Measurements from ENCODE around the gene PRDM12.

The PRDM12 gene

DNA sequence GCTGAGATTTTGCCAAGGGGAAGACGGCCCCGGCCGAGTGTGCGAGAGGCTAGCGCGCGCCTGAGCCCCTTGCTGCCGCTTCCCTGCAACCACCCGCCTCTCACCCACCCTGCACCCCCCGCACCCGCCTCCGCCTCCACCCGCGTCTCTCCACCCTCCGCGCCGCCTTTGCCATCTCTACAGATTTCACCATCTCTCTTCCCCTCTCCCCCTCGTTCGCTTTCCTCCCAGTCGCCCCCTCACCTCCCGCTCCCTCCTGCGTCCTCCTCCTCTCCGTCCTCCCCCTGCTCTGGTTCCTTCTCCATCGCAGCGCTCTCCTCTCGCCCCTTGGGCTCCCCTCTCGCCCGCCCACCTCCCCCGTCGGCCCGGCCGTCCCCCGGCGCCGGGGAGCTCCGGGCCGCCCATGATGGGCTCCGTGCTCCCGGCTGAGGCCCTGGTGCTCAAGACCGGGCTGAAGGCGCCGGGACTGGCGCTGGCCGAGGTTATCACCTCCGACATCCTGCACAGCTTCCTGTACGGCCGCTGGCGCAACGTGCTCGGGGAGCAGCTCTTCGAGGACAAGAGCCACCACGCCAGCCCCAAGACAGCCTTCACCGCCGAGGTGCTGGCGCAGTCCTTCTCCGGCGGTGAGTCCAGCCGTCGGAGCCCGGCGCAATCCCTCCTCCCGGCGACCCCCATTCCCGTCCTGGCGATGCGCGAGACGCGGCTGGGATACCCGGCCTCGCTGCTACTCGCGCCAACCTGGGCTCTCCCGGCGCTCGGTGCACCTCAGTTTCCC, at the start of gene PRDM12:
PRDM12 (plus strand) TSS at position 344 of the 778 bp plus-strand sequence; CDS start at position 404, 60 bp downstream.
- no peak for DNase-seq

DNA sequence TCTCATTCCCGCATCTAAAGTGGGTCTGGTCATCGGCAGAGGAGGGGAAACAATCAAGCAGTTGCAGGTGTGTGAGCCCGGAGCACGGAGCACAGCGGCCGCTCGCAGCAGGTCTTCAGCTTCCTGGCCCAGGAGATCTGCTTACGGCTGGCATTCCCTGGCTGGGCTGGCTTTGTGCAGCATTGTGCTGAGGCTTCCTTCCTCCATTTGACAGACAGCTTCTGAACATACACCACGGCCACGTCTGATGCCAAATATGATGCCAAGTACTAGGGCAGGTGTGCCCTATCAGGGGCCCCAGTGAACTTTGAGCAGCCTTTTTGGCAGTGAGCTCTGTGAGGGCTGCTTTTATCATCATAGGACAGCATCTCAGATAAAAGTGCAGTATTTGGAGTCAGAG, 47.9 kb upstream of the PRDM12 start:
- DNase-seq, result no peak

DNA sequence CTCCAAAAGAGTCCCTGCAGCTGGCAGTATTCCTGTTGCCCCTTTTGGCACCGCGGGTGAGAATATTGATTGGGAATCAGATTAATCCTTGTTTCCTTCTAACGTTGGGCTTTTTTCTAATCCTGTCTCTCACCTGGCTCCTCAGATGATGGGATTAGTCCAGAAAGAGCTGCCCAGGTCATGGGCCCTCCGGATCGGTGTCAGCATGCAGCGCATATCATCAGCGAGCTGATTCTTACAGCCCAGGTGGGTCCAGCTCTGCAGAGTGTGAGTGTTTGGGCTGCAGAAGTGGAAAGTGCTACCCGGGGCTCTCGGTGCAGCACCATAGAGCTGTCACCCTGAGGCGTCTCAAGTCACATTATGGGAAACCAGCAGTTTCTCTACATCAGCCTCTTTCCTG, 40.9 kb upstream of the PRDM12 start:
- no peak for DNase-seq

DNA sequence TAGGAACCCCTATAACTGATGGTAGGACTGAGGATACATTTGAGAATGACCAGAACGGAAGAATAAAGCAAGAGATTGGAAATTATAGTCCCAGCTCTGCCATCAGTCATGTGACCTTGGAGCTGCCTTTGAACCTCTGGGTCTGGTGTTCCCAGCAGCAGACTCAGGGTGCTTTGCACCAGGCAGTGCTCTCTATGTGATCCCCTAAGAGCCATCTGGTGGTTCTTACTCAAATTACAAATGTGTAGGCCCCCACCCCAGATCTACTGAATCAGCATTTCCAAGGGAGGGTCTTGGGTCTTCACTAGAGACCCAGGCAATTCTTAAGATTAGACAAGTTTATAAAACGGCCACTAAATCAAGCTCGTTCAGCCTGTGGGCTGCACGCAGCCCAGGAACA, 40.2 kb upstream of the PRDM12 start:
- no peak for DNase-seq

DNA sequence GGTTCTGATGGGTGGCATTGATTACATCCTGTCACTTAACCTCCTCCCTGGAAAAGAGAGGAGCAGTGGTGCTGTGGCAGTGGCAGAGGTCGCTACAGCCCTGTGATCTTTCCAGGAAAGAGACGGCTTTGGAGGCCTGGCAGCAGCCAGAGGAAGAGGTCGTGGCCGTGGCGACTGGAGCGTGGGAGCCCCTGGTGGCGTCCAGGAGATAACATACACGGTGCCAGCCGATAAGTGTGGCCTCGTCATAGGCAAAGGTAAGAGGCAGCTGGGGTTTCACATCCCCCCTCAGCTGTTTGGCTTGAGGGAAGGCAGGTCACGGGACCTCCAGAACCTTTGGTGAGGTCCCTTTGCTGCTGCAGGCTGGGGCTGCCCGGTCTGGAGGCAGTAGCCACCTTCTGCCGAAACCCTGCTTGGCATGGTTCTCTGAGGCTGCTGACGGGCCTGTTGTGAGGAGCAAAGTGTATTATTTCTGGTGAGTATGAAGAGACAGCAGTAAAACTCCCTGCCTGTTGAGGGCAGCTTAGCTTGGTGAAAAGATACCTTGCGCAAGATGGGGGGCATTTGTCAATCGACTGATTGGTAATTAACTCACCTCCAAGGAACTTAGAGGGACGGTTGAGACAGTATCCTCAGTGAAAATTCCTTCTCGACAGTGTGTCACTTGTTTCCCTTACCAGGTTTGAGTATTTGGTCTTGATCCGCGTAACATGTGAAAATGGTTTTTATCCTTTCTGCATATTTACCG, 38.0 kb upstream of the PRDM12 start:
- no peak for DNase-seq

DNA sequence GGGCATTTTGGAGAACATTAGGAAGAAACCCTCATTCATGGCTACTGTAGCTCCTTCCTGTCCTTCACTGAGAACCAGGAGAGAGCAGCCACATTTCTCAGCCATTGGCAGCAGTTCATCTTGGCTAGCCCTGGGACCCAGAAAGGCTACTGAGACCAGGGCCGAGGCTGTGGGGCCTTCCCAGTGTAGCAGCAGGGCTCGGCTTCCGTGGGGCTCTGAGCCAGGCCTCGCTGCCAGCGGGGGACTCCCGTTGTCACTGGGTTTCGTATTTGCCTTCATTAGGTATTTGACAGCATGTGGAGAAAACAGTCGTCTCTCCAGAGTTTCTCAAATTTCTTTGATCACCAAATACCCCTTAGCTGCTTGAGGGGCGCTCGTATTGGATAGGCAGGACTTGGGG, 37.3 kb upstream of the PRDM12 start:
- no peak for DNase-seq

DNA sequence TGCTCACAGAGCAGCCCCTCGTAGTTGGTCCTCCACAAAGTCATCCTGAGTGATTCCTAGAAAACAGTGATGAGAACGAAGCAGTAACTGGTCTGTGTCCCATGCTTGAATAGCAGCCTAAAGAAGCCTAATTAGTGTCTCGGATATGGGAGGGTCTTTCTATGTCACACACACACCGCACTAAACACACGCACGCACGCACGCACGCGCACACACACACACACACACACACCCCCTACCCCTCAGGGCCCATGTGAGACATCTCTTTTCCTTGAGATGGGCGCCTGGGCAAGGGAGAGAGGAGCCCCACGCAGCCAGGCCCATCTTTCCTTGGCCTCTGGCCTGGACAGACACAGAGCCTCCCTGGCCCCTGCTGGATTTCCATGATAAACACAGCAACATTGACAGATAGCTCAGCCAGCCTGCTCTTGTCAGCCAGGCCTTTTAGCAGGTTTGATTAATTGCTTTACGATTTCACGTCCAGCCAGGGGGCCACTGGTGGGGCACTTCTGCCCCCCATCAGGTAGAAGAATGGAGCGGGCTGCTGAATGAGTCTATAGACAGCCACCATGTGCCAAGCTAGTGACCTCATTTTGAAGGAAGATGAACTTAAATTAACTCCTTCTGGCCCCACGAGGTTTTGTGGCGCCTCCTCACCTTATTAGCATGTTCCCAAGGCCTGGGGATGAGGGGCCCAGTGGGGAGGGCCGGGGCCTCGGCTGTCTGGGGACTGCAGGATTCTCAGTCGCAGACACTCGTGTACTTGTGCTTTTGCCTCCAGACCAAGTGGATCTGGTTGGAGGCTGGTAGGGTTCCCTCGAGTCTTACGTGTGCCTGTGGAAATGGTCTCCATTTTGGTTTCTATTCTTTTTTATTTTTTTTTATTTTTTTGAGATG, 36.2 kb upstream of the PRDM12 start:
- no peak for DNase-seq

DNA sequence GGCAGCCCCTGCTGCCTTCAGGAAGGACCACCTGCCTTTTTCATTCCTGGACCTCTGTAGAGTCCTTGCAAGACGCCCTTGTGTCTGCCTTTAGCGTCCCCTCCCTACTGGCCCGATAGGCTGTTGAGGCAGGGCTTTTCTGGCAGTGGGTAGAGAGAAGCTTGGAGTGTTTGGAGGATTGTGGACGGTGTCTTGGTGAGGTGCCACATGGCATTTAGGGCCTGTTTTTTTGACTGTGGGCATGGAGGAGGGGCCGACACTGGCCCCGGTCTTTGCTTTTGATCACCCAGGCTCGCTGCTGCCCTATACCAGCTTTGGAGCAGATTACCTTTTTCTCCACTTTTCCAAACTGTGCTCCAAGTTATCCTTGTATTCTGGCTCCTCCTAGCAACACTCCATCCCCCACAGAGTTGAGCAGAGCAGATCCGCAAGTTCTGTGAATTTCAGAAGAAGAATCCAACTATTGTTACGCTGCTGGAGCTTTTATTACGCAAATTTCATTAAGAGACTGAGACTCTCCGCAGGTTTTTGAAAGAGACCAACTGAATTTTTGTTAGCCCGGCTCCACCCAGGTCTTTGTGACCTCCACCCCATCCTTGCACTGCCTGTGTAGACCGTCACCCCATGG, 34.8 kb upstream of the PRDM12 start:
- DNase-seq, result no peak

DNA sequence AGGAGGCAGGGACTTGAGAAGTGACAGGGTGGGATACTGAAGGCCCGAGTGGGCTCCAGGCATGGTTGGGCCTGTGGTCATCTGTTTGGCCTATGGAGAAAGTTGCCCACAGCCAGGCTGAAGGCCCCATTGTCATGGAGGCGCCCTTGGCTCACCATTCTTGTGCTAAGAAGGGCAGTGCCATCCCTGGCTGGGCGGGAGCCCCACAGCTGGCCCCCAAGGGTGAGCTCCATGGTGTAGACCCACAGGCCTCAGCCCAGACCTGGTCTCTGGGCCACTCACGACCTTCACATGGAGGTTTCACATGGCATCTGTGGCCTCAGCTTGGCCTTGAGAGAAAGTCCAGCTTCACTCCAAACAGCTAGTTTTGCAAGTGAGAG, 34.3 kb upstream of the PRDM12 start:
- DNase-seq, result no peak

DNA sequence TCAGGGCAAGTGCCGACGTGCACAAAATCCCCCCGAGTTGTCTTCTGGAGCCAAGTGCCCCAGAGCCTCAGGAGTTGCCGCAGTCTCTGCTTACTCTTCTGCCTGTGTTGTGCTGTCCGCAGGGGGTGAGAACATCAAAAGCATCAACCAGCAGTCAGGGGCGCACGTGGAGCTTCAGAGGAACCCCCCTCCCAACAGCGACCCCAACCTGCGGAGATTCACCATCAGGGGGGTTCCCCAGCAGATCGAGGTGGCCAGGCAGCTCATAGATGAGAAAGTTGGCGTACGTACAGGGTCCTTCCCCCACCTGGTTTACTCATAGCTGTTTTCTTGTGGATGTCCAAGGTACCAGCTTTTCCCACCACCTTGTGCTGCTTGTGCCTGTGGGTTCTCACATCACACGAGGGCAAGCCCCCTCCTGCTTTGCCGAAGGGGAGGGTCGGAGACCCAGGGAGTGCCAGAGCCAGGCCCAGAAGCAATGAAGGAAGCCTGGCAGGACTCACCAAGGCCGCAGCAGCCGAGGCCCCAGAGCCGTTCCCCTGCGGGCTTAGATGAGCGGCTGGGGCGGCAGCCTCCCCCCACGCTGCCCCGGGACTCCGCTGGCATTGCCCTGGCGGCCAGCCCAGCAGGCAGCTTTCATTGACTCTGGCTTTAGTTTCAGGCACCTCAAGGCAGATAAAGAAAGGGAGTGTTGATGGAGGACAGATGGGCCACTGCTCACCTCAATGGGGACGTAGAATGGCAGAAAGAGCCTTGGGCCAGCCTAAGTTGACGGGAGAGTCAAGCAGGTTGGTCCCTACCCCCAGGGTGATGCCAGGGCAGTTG, 33.7 kb upstream of the PRDM12 start:
- DNase-seq, result no peak

DNA sequence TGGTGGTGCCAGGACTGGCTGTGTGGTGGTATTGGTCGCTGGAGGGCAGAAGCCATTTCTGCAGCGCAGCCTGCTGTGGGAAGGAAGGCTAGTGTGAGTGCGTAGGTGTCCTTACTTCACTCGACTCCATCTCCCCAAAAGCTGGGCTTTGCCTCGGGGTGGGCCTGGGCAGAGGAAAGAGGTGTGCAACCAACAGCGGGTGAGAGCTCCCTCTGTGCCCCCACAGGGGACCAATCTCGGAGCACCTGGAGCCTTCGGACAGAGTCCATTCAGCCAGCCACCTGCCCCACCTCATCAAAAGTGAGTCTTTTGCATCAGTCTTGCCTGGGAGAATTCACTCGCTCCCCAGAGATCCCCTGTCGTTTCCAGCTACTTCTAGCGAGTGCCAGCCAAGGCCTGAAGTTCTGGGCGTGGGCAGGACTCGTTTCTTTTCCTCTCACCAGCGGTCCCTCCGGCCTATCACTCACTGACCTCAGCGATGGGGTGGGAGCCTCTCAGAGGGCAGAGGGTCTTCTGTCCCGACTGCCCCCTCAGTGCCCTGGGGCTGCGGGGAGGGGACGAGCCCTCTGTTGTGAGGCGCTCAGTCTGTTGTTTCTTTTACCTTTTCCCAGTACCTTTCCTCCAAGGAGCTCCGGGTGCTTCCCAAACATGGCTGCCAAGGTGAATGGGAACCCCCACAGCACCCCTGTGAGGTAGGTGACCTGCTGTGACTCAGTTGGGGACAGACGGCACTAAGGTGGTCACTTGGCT, 32.9 kb upstream of the PRDM12 start:
- DNase-seq, result no peak

DNA sequence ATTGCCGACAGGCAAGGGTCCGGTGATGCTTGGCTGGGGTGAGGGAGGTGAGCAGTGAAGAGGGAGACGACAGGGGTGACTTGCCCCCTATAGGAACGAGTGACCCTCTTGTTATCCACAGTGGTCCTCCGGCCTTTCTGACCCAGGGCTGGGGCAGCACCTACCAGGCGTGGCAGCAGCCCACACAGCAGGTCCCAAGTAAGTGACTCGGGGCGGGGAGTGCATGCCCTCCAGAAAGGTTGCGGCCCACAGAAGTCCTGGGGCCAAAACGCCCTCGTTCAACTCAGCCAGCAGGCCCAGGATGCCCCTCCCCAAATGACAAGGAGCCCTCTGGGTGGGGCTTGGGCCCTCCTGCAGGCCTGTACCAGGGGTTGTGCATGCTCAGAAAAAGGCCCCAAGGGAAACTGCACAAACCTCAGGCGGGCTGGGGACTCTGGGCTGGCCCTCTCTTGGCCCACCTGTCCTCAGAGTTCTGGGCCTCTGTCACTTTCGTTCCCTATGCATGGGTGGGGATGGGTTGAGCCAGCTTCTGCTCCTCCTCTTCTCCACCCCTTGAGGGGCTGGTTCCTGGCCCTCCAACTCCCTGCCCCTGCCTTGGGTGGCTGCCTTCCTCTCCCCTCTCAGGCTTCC, 32.2 kb upstream of the PRDM12 start:
- no peak for DNase-seq

DNA sequence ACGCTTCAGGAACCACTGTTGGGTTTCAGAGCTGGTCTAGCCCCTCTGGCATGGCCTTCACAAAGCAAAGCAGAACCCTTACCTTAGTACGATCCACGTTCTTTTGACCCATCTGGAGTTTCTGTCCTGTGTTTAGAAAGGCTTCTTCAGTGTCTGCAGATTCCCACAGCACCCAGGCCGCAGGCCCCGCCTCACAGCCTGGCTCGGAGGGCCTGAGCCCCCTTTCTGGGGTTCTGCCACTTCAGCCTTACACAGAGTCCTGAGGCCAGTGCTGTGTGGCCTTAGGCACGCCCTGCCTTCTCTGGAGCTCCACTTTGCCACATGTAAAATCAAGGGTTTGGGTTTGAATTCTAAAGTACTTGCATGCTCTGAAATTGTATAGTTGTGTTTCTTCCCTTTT, 31.6 kb upstream of the PRDM12 start:
- DNase-seq, result no peak

DNA sequence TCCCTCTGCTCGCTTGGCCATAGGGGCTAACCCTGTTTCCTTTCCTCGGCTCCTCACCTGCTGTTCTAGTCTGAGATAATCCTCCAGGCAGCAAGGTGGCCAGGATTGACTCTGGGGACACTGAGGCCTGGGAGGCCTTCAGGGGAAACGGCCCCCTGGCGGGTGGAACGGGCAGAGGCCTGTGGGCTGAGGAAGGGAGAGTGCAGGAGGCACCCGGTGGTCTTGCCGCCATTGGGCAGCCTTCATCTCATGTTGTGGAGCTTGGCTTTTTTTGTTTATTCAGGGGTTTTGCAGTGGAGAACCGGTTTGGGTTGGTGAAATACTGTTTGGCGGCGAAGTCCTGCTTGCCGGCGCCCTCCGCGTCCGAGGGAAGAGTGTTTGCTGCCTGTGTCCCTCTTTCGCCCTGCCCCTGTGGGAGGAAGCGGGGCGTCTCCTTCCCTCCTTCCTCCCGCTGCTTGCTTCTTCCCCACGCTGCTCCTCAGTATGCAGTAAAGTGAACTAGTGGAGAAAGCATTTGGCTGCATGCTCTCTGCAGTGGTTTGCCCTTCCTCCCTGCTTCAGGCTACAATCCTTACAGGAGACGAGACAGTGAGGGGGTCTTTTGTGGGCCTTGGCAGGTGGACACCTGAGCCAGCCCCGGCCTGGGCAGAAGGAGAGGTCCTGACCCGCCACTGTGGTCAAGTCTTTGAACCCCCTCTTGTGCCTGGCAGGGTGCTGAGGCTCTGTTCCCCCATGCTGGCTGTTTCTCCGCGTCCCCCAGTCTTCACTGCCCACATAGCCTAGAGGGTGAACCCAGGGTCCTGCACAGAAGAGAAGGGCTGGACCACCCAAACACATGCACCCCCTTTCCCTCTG, 30.8 kb upstream of the PRDM12 start:
- DNase-seq, result no peak

DNA sequence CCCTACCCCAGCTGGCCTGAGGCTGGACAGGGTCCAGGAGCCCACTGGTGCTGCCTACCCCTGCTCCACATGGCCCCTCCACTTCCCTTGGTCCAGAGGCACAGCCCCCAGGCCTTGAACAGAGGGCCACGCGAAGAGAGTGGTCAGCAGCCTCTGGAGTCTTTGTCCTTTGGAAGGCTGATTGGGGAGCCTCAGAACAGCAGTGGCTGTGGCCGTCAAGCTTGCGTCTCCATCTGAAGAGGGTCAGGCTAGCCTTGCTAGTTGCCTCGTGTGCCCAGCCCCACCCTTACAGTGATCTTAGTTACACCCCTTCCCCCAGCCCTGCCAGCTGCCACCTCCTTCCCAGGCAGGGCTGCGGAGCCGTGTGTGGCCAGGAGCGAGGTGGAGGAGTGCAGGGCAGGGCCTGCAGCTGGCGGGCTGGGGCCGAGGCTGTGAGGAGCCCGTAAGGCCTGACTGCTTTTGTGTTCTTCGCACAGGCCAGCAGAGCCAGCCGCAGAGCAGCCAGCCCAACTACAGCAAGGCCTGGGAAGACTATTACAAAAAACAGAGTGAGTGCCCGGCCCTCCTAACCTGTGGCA, 30.1 kb upstream of the PRDM12 start:
- DNase-seq, result no peak

DNA sequence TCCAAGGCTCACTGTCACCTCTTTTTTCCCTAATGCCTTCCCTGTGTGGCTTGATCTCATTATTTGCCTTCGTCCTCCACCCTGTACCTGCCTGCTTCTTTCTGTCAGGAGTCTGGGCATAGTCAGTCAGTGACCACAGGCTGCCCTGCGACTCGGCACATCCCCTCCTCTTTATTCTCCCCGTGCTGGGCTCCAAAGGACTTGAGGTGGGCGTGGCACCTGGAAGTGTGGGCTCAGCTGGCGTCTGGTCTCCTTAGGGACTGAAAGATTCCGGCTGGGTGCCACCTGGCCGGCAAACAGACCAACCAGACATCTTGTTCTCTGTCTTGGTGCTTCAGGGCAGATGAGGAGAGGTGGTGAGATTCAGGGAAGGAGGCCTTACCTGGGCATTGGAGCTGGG, 29.6 kb upstream of the PRDM12 start:
- no peak for DNase-seq

DNA sequence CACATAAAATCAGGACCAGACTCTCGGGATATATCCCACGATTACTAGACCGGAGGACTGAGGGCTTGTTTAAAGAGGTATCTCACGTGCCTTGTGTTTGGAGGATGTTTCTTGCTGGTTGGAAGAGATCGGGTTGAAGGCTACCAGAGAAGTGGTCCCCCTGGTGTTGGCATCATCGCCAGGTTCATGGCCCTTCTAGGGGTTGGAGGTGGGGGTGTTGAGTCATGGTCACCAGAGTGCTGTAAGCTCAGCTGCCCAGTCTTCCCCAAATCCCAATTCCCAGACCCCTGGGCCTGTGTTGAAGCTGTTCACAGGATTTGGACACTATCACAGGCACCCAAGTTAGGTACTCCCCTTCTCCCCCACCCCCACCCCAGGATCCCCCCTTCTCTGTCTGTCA, 29.1 kb upstream of the PRDM12 start:
- DNase-seq, result no peak

DNA sequence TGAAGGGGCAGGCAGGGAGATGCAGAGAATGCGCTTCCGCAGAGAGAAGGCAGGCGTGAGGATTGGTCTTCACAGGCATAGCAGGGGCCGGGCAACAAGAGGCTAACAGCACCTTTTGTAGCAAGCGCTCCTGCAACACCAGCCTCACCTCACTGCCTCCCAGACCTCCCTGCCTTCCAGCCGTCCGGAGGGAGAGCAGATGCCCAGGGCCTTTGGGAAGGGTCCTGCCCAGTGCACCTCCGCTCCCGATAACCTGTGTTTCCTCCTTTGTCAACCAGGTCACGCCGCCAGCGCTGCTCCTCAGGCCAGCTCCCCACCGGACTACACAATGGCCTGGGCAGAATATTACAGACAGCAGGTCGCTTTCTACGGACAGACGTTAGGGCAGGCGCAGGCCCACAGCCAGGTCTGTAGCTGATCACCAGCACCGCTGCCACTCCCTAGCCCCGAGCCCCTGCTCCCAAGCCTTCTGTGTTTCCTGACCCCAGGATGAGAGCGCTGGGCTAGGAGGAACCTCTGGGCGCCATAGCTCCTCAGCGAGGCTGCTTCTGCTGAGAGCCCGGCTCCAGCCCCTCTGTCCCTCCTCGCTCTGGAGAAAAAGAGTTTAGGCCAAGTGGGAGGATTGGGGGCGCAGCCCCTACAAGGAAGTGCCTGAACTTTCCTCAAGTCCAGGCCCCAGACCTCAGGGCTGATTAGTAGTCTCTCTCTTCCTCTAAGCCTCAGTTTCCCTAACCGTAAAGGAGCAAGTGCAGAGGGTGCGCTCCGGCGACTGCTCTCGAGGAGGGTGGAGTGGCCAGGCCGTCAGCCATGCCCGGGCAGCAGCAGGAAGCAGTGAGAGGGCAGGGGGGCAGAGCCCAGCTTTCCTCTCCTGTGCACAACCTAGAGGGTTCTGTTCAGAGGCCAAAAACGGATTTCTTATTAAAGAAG, 28.4 kb upstream of the PRDM12 start:
- DNase-seq, result no peak
